ENCODE results near the gene TUBGCP4. TPM values are rescaled to one million over a fixed set of nuclear protein-coding genes. Genes with fewer than 3 reads are reported as not detected.

Gene TUBGCP4
- total and polyA plus RNA-seq, 2 of the 4 experiments (the other 2 are of a cell fraction), result 7.9 to 12.7 TPM

DNA sequence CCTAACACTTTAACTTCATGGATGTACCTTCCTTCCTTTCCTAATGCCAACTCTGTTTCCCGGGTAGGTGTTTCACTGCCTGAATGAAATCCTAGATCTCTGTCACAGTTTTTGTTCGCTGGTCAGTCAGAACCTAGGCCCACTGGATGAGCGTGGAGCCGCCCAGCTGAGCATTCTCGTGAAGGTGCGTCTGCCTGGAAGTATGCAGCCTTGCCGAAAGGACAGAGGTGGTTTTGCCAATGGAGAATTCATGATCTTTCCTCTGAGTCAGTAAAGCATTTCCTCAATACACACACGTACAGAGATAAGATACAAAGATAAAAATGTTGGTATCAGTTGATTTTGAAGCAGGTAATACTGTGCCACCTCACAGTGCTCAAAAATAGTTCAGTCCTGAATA, 32.7 kb downstream of the TUBGCP4 start:
- intact Hi-C loops (cut with micrococcal nuclease), result no loop called here
- no peak for DNase-seq
- CTCF ChIA-PET, result no interaction called here

More for the DNA sequence above, 32.7 kb downstream of the TUBGCP4 start:
- Histone ChIP-seq H3K79me1 (ENCODE audit: low read depth in 1 of 2, low read length in 2 of 2) (no peaks in the 10 kb centered on the region; a peak in 1 of 4 replicates), H3K23ac (ENCODE audit: low read depth, low read length) (no peak overlapping the region), H4K8ac (ENCODE audit: low read depth in 2 of 2, low read length in 2 of 2) (no peak overlapping the region), H3K27me3 (ENCODE audit: control insufficient read depth, insufficient read depth, low read length) (no peaks in the 10 kb centered on the region), H3K14ac (replicated peaks; ENCODE audit: low read depth, low read length) (no peak overlapping the region), H3K36me3 (ENCODE audit: control insufficient read depth, insufficient read depth, low read length) (peaks cover 57% of the 10 kb centered on the region), H3K9ac (ENCODE audit: low read depth, low read length) (no peak overlapping the region), H2AK5ac (ENCODE audit: low read depth, low read length) (no peak overlapping the region), H3K27ac (ENCODE audit: insufficient read depth, low read length) (no peak overlapping the region), H4K5ac (ENCODE audit: low read depth, low read length) (no peak overlapping the region), H3K4me3 (ENCODE audit: insufficient read depth, low read depth, low read length) (no peak overlapping the region), H2BK15ac (ENCODE audit: low read depth, low read length) (no peak overlapping the region), H3K4me1 (ENCODE audit: control insufficient read depth, insufficient read depth, low read length) (no peaks in the 10 kb centered on the region), H3K9me1 (ENCODE audit: insufficient read depth, low read length) (peaks cover 2% of the 10 kb centered on the region), H4K20me1 (ENCODE audit: insufficient read depth, low read length) (no peaks in the 10 kb centered on the region), H3K56ac (ENCODE audit: extremely low read depth, insufficient read depth, low read length) (no peak overlapping the region), H3K9me3 (ENCODE audit: control insufficient read depth, insufficient read depth, low read length) (no peaks in the 10 kb centered on the region), H2BK5ac (ENCODE audit: low read depth, low read length, poor library complexity, severe bottlenecking) (no peak overlapping the region), H4K91ac (ENCODE audit: insufficient read depth, low read depth, low read length) (no peak overlapping the region), H2AFZ (replicated peaks; ENCODE audit: low read length, poor library complexity) (no peak overlapping the region), H2BK20ac (ENCODE audit: low read depth, low read length) (no peak overlapping the region), H2BK120ac (ENCODE audit: low read depth, low read length) (no peak overlapping the region), H2AK9ac (replicated peaks; ENCODE audit: low read depth, low read length, poor library complexity) (no peak overlapping the region), H3K4ac (ENCODE audit: low read depth, low read length) (no peak overlapping the region), H3K4me2 (ENCODE audit: low read depth, low read length) (no peak overlapping the region), H3K18ac (ENCODE audit: low read depth, low read length) (no peak overlapping the region)
- no peak for TF ChIP-seq MXI1 (IDR thresholded peaks at IDR 0.05; ENCODE audit: borderline replicate concordance, low read depth, low read length)
- no peak for TF ChIP-seq FOS (IDR thresholded peaks at IDR 0.05; ENCODE audit: low read depth, low read length)
- no peak for TF ChIP-seq MAFK (IDR thresholded peaks at IDR 0.05; ENCODE audit: low read depth, low read length)
- TF ChIP-seq, protein P1, sequence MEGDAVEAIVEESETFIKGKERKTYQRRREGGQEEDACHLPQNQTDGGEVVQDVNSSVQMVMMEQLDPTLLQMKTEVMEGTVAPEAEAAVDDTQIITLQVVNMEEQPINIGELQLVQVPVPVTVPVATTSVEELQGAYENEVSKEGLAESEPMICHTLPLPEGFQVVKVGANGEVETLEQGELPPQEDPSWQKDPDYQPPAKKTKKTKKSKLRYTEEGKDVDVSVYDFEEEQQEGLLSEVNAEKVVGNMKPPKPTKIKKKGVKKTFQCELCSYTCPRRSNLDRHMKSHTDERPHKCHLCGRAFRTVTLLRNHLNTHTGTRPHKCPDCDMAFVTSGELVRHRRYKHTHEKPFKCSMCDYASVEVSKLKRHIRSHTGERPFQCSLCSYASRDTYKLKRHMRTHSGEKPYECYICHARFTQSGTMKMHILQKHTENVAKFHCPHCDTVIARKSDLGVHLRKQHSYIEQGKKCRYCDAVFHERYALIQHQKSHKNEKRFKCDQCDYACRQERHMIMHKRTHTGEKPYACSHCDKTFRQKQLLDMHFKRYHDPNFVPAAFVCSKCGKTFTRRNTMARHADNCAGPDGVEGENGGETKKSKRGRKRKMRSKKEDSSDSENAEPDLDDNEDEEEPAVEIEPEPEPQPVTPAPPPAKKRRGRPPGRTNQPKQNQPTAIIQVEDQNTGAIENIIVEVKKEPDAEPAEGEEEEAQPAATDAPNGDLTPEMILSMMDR (conservative IDR thresholded peaks at IDR 0.05; ENCODE audit: low read depth, low read length), result no peak
- TF ChIP-seq, protein P2, sequence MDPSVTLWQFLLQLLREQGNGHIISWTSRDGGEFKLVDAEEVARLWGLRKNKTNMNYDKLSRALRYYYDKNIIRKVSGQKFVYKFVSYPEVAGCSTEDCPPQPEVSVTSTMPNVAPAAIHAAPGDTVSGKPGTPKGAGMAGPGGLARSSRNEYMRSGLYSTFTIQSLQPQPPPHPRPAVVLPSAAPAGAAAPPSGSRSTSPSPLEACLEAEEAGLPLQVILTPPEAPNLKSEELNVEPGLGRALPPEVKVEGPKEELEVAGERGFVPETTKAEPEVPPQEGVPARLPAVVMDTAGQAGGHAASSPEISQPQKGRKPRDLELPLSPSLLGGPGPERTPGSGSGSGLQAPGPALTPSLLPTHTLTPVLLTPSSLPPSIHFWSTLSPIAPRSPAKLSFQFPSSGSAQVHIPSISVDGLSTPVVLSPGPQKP (IDR thresholded peaks at IDR 0.05; ENCODE audit: borderline replicate concordance, low read depth, low read length), result no peak
- TF ChIP-seq RFX5 (IDR thresholded peaks at IDR 0.05; ENCODE audit: low read depth, low read length), result no peak
- no peak for TF ChIP-seq SMC3 (IDR thresholded peaks at IDR 0.05; ENCODE audit: low read depth, low read length)
- TF ChIP-seq, protein P3, sequence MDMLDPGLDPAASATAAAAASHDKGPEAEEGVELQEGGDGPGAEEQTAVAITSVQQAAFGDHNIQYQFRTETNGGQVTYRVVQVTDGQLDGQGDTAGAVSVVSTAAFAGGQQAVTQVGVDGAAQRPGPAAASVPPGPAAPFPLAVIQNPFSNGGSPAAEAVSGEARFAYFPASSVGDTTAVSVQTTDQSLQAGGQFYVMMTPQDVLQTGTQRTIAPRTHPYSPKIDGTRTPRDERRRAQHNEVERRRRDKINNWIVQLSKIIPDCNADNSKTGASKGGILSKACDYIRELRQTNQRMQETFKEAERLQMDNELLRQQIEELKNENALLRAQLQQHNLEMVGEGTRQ (IDR thresholded peaks at IDR 0.05; ENCODE audit: low read depth, low read length), result no peak
- no peak for TF ChIP-seq MAZ (IDR thresholded peaks at IDR 0.05; ENCODE audit: borderline replicate concordance, low read depth, low read length)
- no peak for TF ChIP-seq CEBPB (IDR thresholded peaks at IDR 0.05; ENCODE audit: low read depth, low read length)
- no peak for TF ChIP-seq RAD21 (IDR thresholded peaks at IDR 0.05; ENCODE audit: low read length)
- TF ChIP-seq RCOR1 (IDR thresholded peaks at IDR 0.05; ENCODE audit: insufficient replicate concordance, low read length), result no peak
- no peak for TF ChIP-seq NFE2L2 (IDR thresholded peaks at IDR 0.05; ENCODE audit: low read depth, low read length)
- WGBS, 2 experiments (ENCODE audit: extremely low coverage in 2 of 2, insufficient read length in 1 of 2), result 100% methylated on average over 1 of the region's 8 CpGs; no CpG with 5 or more reads in 1 of the 2 experiments
- dilution Hi-C loops (cut with HindIII; ENCODE audit: low sequenced_read_pairs, unreplicated experiment) (no loop called here), in situ Hi-C loops (cut with MboI; ENCODE audit: low sequenced_read_pairs) (no loop called here)
- POLR2A ChIA-PET (ENCODE audit: unreplicated experiment), result no interaction called here
- ATAC-seq (ENCODE audit: low read depth), result no peak
- TSS peak; percentile 28 for BruUV-seq (replicated peaks)
